SKM-1 treated with dmso at 0.1 percent for 144 hours (cell line): Measurements from ENCODE around the gene TRMT6.

Source experiments
- DNase-seq: peaks from one replicate; lab custom pipeline; 2025; ENCODE audit not compliant: unreplicated experiment; lab: John Stamatoyannopoulos, UW

TRMT6 gene

GRCh38 chr20:5950271-5951031 is at the start of gene TRMT6, which contains the start of gene MCM8:
TSS of gene TRMT6 (minus strand) at chr20:5950533. CDS start at chr20:5950405, 128 bp downstream.
TSS of gene MCM8 (plus strand) at chr20:5950652. CDS start at chr20:5952016, 1,364 bp downstream.
- DNase-seq: peak; percentile 86

GRCh38 chr20:5999783-6000182 is 49.5 kb upstream of the TRMT6 start:
- no peak for DNase-seq

- DNase-seq: peak; percentile 21
Observed at GRCh38 chr20:5996765-5997164, 46.4 kb upstream of the TRMT6 start.

GRCh38 chr20:5991623-5992441 is 41.5 kb upstream of the TRMT6 start:
- DNase-seq: no peak

GRCh38 chr20:5990946-5991345 is 40.6 kb upstream of the TRMT6 start:
- no peak for DNase-seq

- DNase-seq: no peak
Observed at GRCh38 chr20:5989539-5989938, 39.2 kb upstream of the TRMT6 start.

- no peak for DNase-seq
Observed at GRCh38 chr20:5987383-5987782, 37.0 kb upstream of the TRMT6 start.

- DNase-seq: no peak
Observed at GRCh38 chr20:5980720-5981538, 30.6 kb upstream of the TRMT6 start.

- no peak for DNase-seq
Observed at GRCh38 chr20:5979801-5980200, 29.5 kb upstream of the TRMT6 start.

- DNase-seq: no peak
Observed at GRCh38 chr20:5977975-5978374, 27.6 kb upstream of the TRMT6 start.

- no peak for DNase-seq
Observed at GRCh38 chr20:5977223-5977622, 26.9 kb upstream of the TRMT6 start.

- DNase-seq: no peak
Observed at GRCh38 chr20:5975778-5976177, 25.4 kb upstream of the TRMT6 start.

GRCh38 chr20:5974531-5974930 is 24.2 kb upstream of the TRMT6 start:
- DNase-seq: no peak

GRCh38 chr20:5973971-5974370 is 23.6 kb upstream of the TRMT6 start:
- DNase-seq: peak; percentile 26

GRCh38 chr20:5973172-5973571 is 22.8 kb upstream of the TRMT6 start:
- no peak for DNase-seq

GRCh38 chr20:5971203-5971602 is 20.9 kb upstream of the TRMT6 start:
- DNase-seq: no peak

GRCh38 chr20:5970381-5970780 is 20.0 kb upstream of the TRMT6 start:
- no peak for DNase-seq

GRCh38 chr20:5969940-5970339 is 19.6 kb upstream of the TRMT6 start:
- no peak for DNase-seq

- DNase-seq: no peak
Observed at GRCh38 chr20:5969348-5969935, 19.1 kb upstream of the TRMT6 start.

- DNase-seq: no peak
Observed at GRCh38 chr20:5968462-5968861, 18.1 kb upstream of the TRMT6 start.

- no peak for DNase-seq
Observed at GRCh38 chr20:5967469-5967868, 17.1 kb upstream of the TRMT6 start.
